ENCODE measurements around the gene OR52E1. TPM values are rescaled to one million over a fixed set of nuclear protein-coding genes. Genes with fewer than 3 reads are reported as not detected.
A peak's percentile ranks its signal among the peaks of the same experiment; 100 is the strongest.

OR52E1 gene
- total and polyA plus RNA-seq, 2 of the 8 experiments (the other 6 are each of a cell fraction or from before 2014, with no cell fraction given), result not detected

GRCh38 chr11:5107285-5107684 is 37.9 kb downstream of the OR52E1 start:
- no peak for FAIRE-seq
- TF ChIP-seq CTBP2 (IDR thresholded peaks at IDR 0.05; ENCODE audit: borderline replicate concordance, insufficient read depth, insufficient read length, low read length) (no peak), SIRT6 (IDR thresholded peaks at IDR 0.05; ENCODE audit: low read length) (no peak), SP4 (IDR thresholded peaks at IDR 0.05; ENCODE audit: low read length) (no peak), BCL11A (IDR thresholded peaks at IDR 0.05; ENCODE audit: low read depth in 2 of 2, low read length in 2 of 2) (no peak), CBX8 (IDR thresholded peaks at IDR 0.05; ENCODE audit: borderline replicate concordance, low read depth, low read length) (no peak), POU5F1 (IDR thresholded peaks at IDR 0.05; ENCODE audit: low read depth, low read length) (no peak), KDM4A (IDR thresholded peaks at IDR 0.05; ENCODE audit: low read depth, low read length, severe bottlenecking) (no peak), KDM5A (IDR thresholded peaks at IDR 0.05; ENCODE audit: low read length) (no peak), YY1 (IDR thresholded peaks at IDR 0.05; ENCODE audit: low read depth, low read length) (no peak), SP2 (IDR thresholded peaks at IDR 0.05; ENCODE audit: low read length) (no peak)
- CTCF ChIA-PET (ENCODE audit: partially characterized antibody), result interaction anchor here (0.6 kb wide), 1 partner anchor 15 kb away, joined by 4 read pairs; no protein-coding TSS in a partner anchor

More at GRCh38 chr11:5107285-5107684, 37.9 kb downstream of the OR52E1 start:
- no peak overlapping the region for H4K91ac ChIP-seq (replicated peaks; ENCODE audit: insufficient read length, low read length)
- no peaks in the 10 kb centered on the region for H3K27me3 ChIP-seq (replicated peaks in 1 of 4; ENCODE audit: control insufficient read depth in 3 of 4, extremely low read depth in 1 of 4, insufficient read depth in 3 of 4, low read length in 3 of 4)
- no peak overlapping the region for H3K18ac ChIP-seq (ENCODE audit: extremely low read depth, low read length)
- H3K79me1 ChIP-seq (ENCODE audit: low read depth, low read length), result no peaks in the 10 kb centered on the region
- no peaks in the 10 kb centered on the region for H4K20me1 ChIP-seq (replicated peaks in 1 of 2; ENCODE audit: control insufficient read depth in 1 of 2, insufficient read depth in 2 of 2, low read length in 2 of 2)
- no peak overlapping the region for H3K9ac ChIP-seq (replicated peaks in 1 of 4; ENCODE audit: extremely low read depth in 1 of 4, low read depth in 3 of 4, low read length in 3 of 4)
- no peak overlapping the region for H2BK15ac ChIP-seq (ENCODE audit: low read length)
- no peak overlapping the region for H3K4me3 ChIP-seq (ENCODE audit: extremely low read depth in 1 of 4, insufficient read depth in 2 of 4, low read depth in 3 of 4, low read length in 4 of 4)
- H3K4me2 ChIP-seq (ENCODE audit: insufficient read depth in 1 of 2, low read depth in 2 of 2, low read length in 2 of 2), result no peak overlapping the region
- no peaks in the 10 kb centered on the region for H3K36me3 ChIP-seq (ENCODE audit: control insufficient read depth in 2 of 4, insufficient read depth in 4 of 4, low read length in 3 of 4)
- no peak overlapping the region for H2BK120ac ChIP-seq (replicated peaks; ENCODE audit: low read depth, low read length)
- no peaks in the 10 kb centered on the region for H3K4me1 ChIP-seq (replicated peaks in 1 of 4; ENCODE audit: control insufficient read depth in 3 of 4, insufficient read depth in 4 of 4, low read length in 3 of 4)
- no peaks in the 10 kb centered on the region; the same call in 1 of the 2 replicates for H3K23me2 ChIP-seq (ENCODE audit: low read depth, low read length)
- H4K5ac ChIP-seq (ENCODE audit: insufficient read length, low read depth, low read length), result no peak overlapping the region
- no peak overlapping the region for H2BK12ac ChIP-seq (ENCODE audit: low read depth, low read length)
- DNase-seq (ENCODE audit: low read depth in 1 of 2, low spot score in 2 of 2), result no peak
- no peak overlapping the region for H2BK20ac ChIP-seq (ENCODE audit: low read length)
- H2BK5ac ChIP-seq (ENCODE audit: low read depth, low read length), result no peak overlapping the region
- no peak overlapping the region for H3K23ac ChIP-seq (ENCODE audit: insufficient read length)
- no peaks in the 10 kb centered on the region for H3K9me3 ChIP-seq (ENCODE audit: insufficient read depth in 2 of 2, low read depth in 1 of 2, low read length in 1 of 2)
- 80% methylated on average over 3 of the region's 3 CpGs; no CpG with 5 or more reads in 1 of the 2 experiments for WGBS, 2 experiments (ENCODE audit: extremely low coverage in 1 of 2, insufficient coverage in 1 of 2, insufficient read length in 1 of 2, insufficient replicate concordance in 2 of 2, low coverage in 1 of 2, low lambda C conversion rate in 2 of 2, missing lambda C conversion rate in 1 of 2)
- no peak overlapping the region for H2AK5ac ChIP-seq (ENCODE audit: low read depth, low read length)
- peak overlapping the region; percentile 90 for H2AFZ ChIP-seq (ENCODE audit: low read length)
- no peak overlapping the region for H3K14ac ChIP-seq (ENCODE audit: insufficient read length)
- POLR2A ChIA-PET (ENCODE audit: partially characterized antibody), result no interaction called here
- no peak overlapping the region for H3K4ac ChIP-seq (replicated peaks; ENCODE audit: insufficient read length, low read depth, low read length)
- H3K79me2 ChIP-seq (ENCODE audit: control insufficient read depth in 1 of 2, insufficient read depth in 2 of 2, low read length in 2 of 2), result no peaks in the 10 kb centered on the region
- H3K27ac ChIP-seq (ENCODE audit: low read depth, low read length), result no peak overlapping the region
- H3K56ac ChIP-seq (replicated peaks; ENCODE audit: insufficient read length, low read depth, low read length), result no peak overlapping the region
- no peak overlapping the region for H4K8ac ChIP-seq (ENCODE audit: extremely low read depth, insufficient read depth, low read length)
